B cell (primary cell): ENCODE data around the gene DNTT. TPM values are rescaled to one million over a fixed set of nuclear protein-coding genes. Genes with fewer than 3 reads are reported as not detected.

ENCODE experiments used
- ATAC-seq: fragments of 200-7000 bp; cut with Tn5 transposase; one replicate; pipeline ENCODE4 v1.10.0; 2021; ENCODE audit warnings: low read depth, mild to moderate bottlenecking, moderate number of reproducible peaks, moderate library complexity
- CTCF ChIA-PET: fragments of 350-600 bp; sonication (Branson Sonifier 250); formaldehyde crosslinking; loops from one replicate; lab custom pipeline; 2021; ENCODE audit warnings: antibody characterized with exemption, inconsistent platforms; lab: Charles Lee
- POLR2A ChIA-PET: fragments of 350-600 bp; sonication (Branson Sonifier 250); formaldehyde crosslinking; loops from one replicate; lab custom pipeline; 2021; ENCODE audit warnings: antibody characterized with exemption; lab: Charles Lee
- DNase-seq: peaks from one replicate; pipeline ENCODE4 v3.0.0; 2013
- H2AFZ ChIP-seq: 2 replicates; pipeline ENCODE4 v1.6.1; 2012; ENCODE audit warnings: mild to moderate bottlenecking, low read depth, low read length; ENCODE audit not compliant: insufficient read depth, poor library complexity, severe bottlenecking
- H3K27ac ChIP-seq, 2 donors: 1 replicate in 1 of 2; 2 replicates in 1 of 2; pipeline ENCODE4 v1.5.1; 2012 to 2013; ENCODE audit warnings: low read length in 2 of 2, mild to moderate bottlenecking in 2 of 2, moderate library complexity in 1 of 2
- H3K27me3 ChIP-seq, 4 experiments: fragments of 200-600 bp in 1 of 4; sonication (generic) in 1 of 4; replicated peaks in 1 of 4; 1 replicate in 2 of 4; 2 replicates in 2 of 4; pipeline versions ENCODE4 v1.6.1 to v1.7.0; 2013 to 2016; ENCODE audit warnings: low read length in 3 of 4, mild to moderate bottlenecking in 2 of 4, mixed read lengths in 1 of 4, moderate library complexity in 1 of 4; ENCODE audit not compliant: insufficient read depth in 4 of 4, control insufficient read depth in 3 of 4; ENCODE audit errors: control extremely low read depth in 1 of 4
- H3K36me3 ChIP-seq, 2 experiments: replicated peaks in 1 of 2; 1 replicate in 1 of 2; 2 replicates in 1 of 2; pipeline versions ENCODE4 v1.6.1 to v1.7.1; 2013; ENCODE audit warnings: low read length in 1 of 2; ENCODE audit not compliant: insufficient read depth in 2 of 2, control insufficient read depth in 1 of 2; ENCODE audit errors: control extremely low read depth in 1 of 2, extremely low read depth in 1 of 2
- H3K4me1 ChIP-seq, 2 donors: fragments of 200-600 bp in 1 of 2; sonication (generic) in 1 of 2; 1 replicate in 1 of 2; 2 replicates in 1 of 2; pipeline versions ENCODE4 v1.5.1 to v1.6.1; 2013 to 2017; ENCODE audit warnings: low read length in 2 of 2; ENCODE audit not compliant: control insufficient read depth in 2 of 2, insufficient read depth in 2 of 2
- H3K4me2 ChIP-seq: replicated peaks from 2 replicates; pipeline ENCODE3; 2012; ENCODE audit warnings: mild to moderate bottlenecking, low read depth, low read length; ENCODE audit not compliant: poor library complexity, severe bottlenecking
- H3K4me3 ChIP-seq, 5 experiments: fragments of 200-600 bp in 1 of 5; sonication (generic) in 1 of 5; 1 replicate in 3 of 5; 2 replicates in 2 of 5; pipeline versions ENCODE4 v1.5.1 to v1.7.0; 2011 to 2016; ENCODE audit warnings: low read length in 4 of 5, mild to moderate bottlenecking in 4 of 5, low read depth in 2 of 5, control low read depth in 1 of 5, moderate library complexity in 1 of 5; ENCODE audit not compliant: insufficient read depth in 1 of 5; ENCODE audit errors: control extremely low read depth in 1 of 5, extremely low read depth in 1 of 5
- H3K79me2 ChIP-seq: fragments of 200-600 bp; sonication (generic); one replicate; pipeline ENCODE4 v1.6.0; 2016; ENCODE audit warnings: low read length; ENCODE audit not compliant: control insufficient read depth, insufficient read depth
- H3K9ac ChIP-seq: fragments of 200-600 bp; sonication (generic); 2 replicates; pipeline ENCODE4 v1.6.1; 2017; ENCODE audit warnings: mild to moderate bottlenecking, low read length, moderate library complexity
- H3K9me3 ChIP-seq, 3 donors: one replicate each; pipeline versions ENCODE4 v1.6.1 to v1.7.1; 2013; ENCODE audit warnings: low read length in 2 of 3; ENCODE audit not compliant: control insufficient read depth in 2 of 3, insufficient read depth in 1 of 3; ENCODE audit errors: control extremely low read depth in 1 of 3
- H4K20me1 ChIP-seq: 2 replicates; pipeline ENCODE4 v1.6.0; 2012; ENCODE audit warnings: mild to moderate bottlenecking, low read length; ENCODE audit not compliant: insufficient read depth, control insufficient read depth, poor library complexity, severe bottlenecking
- H3K27ac Mint-ChIP-seq: one replicate; pipeline ENCODE4 v1.8.0; 2021; ENCODE audit warnings: mixed read lengths
- H3K27me3 Mint-ChIP-seq: one replicate; pipeline ENCODE4 v1.8.0; 2021; ENCODE audit warnings: mixed read lengths
- H3K4me1 Mint-ChIP-seq: one replicate; pipeline ENCODE4 v1.8.0; 2021; ENCODE audit warnings: mixed read lengths
- H3K4me3 Mint-ChIP-seq: one replicate; pipeline ENCODE4 v1.8.0; 2021; ENCODE audit warnings: mixed read lengths
- H3K9me3 Mint-ChIP-seq: one replicate; pipeline ENCODE4 v1.8.0; 2022; ENCODE audit warnings: mixed read lengths; ENCODE audit not compliant: insufficient read depth
- EZH2 ChIP-seq: IDR thresholded peaks from 2 replicates; pipeline ENCODE4 v1.6.1; 2012; ENCODE audit warnings: borderline replicate concordance, low read depth, mild to moderate bottlenecking, moderate library complexity, low read length; ENCODE audit not compliant: insufficient read depth, poor library complexity, severe bottlenecking
- whole genome bisulfite sequencing: methylation state at CpG from one replicate; pipeline ENCODE4 v1.1.5; 2013; ENCODE audit warnings: missing lambda C conversion rate; ENCODE audit not compliant: insufficient coverage; 5-methylcytosine and 5-hydroxymethylcytosine counted together
- intact Hi-C: fragments of 100-400 bp; cut with micrococcal nuclease; formaldehyde crosslinking; loops from one replicate; pipeline ENCODE4 v1.10.0; 2022
- polyA plus RNA-seq: library from polyadenylated mRNA; depleted of rRNA; stranded (reverse); fragments of >200 nt; gene quantifications from 2 replicates; pipeline ENCODE4 v1.2.3, GENCODE V29; 2012
- total RNA-seq, 2 donors: library from RNA; stranded (reverse); fragments of 120-200 nt in 1 of 2; gene quantifications; 1 replicate in 1 of 2; 2 replicates in 1 of 2; pipeline versions ENCODE4 v1.2.3 to v1.2.4, GENCODE V29; 2013 to 2022
- TF ChIP-seq, protein P1 (sequence below): fragments of 200-600 bp; IDR thresholded peaks from one replicate; pipeline ENCODE4 v1.8.0; 2022; ENCODE audit warnings: antibody characterized with exemption, mild to moderate bottlenecking

DNTT gene
- total and polyA plus RNA-seq, 2 donors (not counting 1 experiment from before 2014, with no cell fraction given), result not detected

DNA sequence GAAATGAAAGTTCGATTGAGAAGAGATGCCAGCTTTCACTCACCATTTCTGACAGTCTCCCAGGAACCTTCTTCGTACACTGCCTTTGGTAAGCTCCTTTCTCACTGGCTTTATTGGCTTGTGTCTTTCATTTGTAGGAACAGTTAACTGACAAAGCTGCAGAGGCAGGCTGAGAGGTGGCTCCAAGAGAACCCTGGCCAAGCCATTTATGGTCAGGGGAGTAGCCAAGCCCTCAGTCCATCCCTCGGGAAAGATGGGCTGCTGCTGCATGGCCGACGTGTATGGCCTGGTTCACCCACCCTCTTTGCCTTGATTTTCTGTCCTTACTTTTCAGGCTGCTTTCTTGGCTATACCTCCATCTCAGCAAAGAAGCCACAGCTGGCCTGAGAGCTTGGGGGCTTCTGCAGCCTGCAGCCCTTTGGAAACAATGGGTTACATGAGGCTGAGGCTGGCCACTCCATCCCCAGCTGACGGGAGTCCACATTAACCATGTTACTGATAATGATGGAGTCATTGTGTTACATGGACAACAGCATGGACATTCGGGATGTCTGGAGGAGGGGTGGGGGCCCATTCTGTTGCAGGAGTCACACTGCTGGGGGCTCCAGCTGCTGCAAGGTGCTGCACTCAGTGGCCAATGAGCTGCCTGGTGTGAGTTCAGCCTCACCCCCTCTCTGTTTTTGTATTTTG, 54.8 kb downstream of the DNTT start, which contains the start of gene OPALIN:
TSS of gene OPALIN (minus strand) at position 152 of the 690 bp plus-strand sequence. CDS start at position 46, 106 bp downstream.
- Mint-ChIP-seq H3K27ac (no peak within 1 kb of the TSS), H3K4me3 (no peak within 1 kb of the TSS), H3K27me3 (peaks cover 19% of the 10 kb centered on the region), H3K9me3 (no peaks in the 10 kb centered on the region), H3K4me1 (no peaks in the 10 kb centered on the region)
- CTCF ChIA-PET, result interaction anchor here (0.5 to 1.0 kb wide), 2 partner anchors 12 to 1209 kb away, joined by 4 to 5 read pairs; no protein-coding TSS in a partner anchor
- DNase-seq (no peak), ATAC-seq (no peak)
- H2AFZ ChIP-seq, result no peak within 1 kb of the TSS
- WGBS, result 96% methylated on average over 5 of the region's 7 CpGs
- no peak within 1 kb of the TSS for H3K4me2 ChIP-seq
- intact Hi-C loops, result no loop called here
- H3K27me3 ChIP-seq, result peaks cover 0 to 10% (median 2%) of the 10 kb centered on the region in 4 experiments
- no peaks in the 10 kb centered on the region for H4K20me1 ChIP-seq
- no peaks in the 10 kb centered on the region for H3K9me3 ChIP-seq
- TF ChIP-seq, protein P1, sequence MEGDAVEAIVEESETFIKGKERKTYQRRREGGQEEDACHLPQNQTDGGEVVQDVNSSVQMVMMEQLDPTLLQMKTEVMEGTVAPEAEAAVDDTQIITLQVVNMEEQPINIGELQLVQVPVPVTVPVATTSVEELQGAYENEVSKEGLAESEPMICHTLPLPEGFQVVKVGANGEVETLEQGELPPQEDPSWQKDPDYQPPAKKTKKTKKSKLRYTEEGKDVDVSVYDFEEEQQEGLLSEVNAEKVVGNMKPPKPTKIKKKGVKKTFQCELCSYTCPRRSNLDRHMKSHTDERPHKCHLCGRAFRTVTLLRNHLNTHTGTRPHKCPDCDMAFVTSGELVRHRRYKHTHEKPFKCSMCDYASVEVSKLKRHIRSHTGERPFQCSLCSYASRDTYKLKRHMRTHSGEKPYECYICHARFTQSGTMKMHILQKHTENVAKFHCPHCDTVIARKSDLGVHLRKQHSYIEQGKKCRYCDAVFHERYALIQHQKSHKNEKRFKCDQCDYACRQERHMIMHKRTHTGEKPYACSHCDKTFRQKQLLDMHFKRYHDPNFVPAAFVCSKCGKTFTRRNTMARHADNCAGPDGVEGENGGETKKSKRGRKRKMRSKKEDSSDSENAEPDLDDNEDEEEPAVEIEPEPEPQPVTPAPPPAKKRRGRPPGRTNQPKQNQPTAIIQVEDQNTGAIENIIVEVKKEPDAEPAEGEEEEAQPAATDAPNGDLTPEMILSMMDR, result no peak
- TF ChIP-seq EZH2, result no peak
- H3K27ac ChIP-seq, result no peak within 1 kb of the TSS
- no peak within 1 kb of the TSS for H3K4me3 ChIP-seq
- POLR2A ChIA-PET, result no interaction called here
- H3K4me1 ChIP-seq, result no peaks in the 10 kb centered on the region
- H3K36me3 ChIP-seq, result no peaks in the 10 kb centered on the region
- H3K9ac ChIP-seq, result no peak within 1 kb of the TSS
- no peaks in the 10 kb centered on the region for H3K79me2 ChIP-seq

DNA sequence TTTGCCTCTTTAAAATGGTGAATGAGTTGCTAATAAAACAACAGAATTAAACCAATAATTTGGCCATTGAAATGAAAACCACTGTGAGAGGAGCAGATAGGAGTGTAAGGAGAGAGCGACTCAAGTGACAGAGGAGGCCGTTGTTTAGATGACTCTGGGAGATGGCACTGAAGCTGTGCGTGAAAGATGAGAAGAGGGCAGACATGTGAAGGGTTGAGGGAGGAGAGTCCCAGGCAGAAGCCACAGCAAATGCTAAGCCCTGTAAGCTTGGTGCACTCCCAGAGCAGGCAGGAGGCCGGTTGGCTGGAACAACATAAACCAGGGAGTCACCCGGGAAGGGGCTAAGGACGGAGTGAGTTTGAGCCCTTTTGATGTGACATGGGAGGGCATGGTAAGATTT, 55.4 kb downstream of the DNTT start:
- POLR2A ChIA-PET, result no interaction called here
- H3K4me3 ChIP-seq, result no peak overlapping the region
- no peaks in the 10 kb centered on the region for H3K4me1 ChIP-seq
- no peaks in the 10 kb centered on the region for H4K20me1 ChIP-seq
- no peak overlapping the region for H3K27ac ChIP-seq
- H3K9me3 Mint-ChIP-seq, result no peaks in the 10 kb centered on the region
- no peak for ATAC-seq
- H3K4me2 ChIP-seq, result no peak overlapping the region
- H3K27me3 Mint-ChIP-seq, result peaks cover 19% of the 10 kb centered on the region
- H3K27me3 ChIP-seq, result peaks cover 0 to 10% (median 2%) of the 10 kb centered on the region in 4 experiments
- H3K36me3 ChIP-seq, result no peaks in the 10 kb centered on the region
- H3K79me2 ChIP-seq, result no peaks in the 10 kb centered on the region
- CTCF ChIA-PET, result interaction anchor here (0.5 to 1.0 kb wide), 2 partner anchors 11 to 1209 kb away, joined by 4 to 5 read pairs; no protein-coding TSS in a partner anchor
- no peak for DNase-seq
- H3K27ac Mint-ChIP-seq, result no peak overlapping the region
- H2AFZ ChIP-seq, result no peak overlapping the region
- H3K9me3 ChIP-seq, result no peaks in the 10 kb centered on the region
- no peak overlapping the region for H3K9ac ChIP-seq
- 97% methylated on average over 6 of the region's 6 CpGs for WGBS
- no peak for TF ChIP-seq EZH2
- TF ChIP-seq, protein P1, result no peak
- intact Hi-C loops, result no loop called here
- H3K4me3 Mint-ChIP-seq, result no peak overlapping the region
- H3K4me1 Mint-ChIP-seq, result no peaks in the 10 kb centered on the region
